HCT116 (cell line): ENCODE data around the gene KRTAP24-1. TPM values are rescaled to one million over a fixed set of nuclear protein-coding genes. Genes with fewer than 3 reads are reported as not detected.

ENCODE experiments used
- ATAC-seq: fragments of 200-7000 bp; cut with Tn5 transposase; 2 replicates; pipeline ENCODE4 v1.9.1; 2020; ENCODE audit warnings: mild to moderate bottlenecking, moderate library complexity
- BruUV-seq: library from RNA; stranded (reverse); fragments of 400-500 nt; replicated peaks from 2 replicates; lab custom pipeline; 2021; lab: Mats Ljungman, UMichigan
- CTCF ChIA-PET: fragments of 300-600 bp; sonication (Branson Sonifier 250); formaldehyde crosslinking; loops from one replicate; lab custom pipeline; 2021; ENCODE audit warnings: antibody characterized with exemption; lab: Charles Lee
- POLR2A ChIA-PET: fragments of 300-600, 350-600 bp; sonication (Branson Sonifier 250); formaldehyde crosslinking; loops from one replicate; lab custom pipeline; 2021; ENCODE audit warnings: antibody characterized with exemption; lab: Charles Lee
- RAD21 ChIA-PET, 2 experiments: fragments of 300-600 bp; sonication (Branson Sonifier 250); formaldehyde crosslinking; loops; one replicate each; lab custom pipeline; 2023; ENCODE audit warnings: low total read pairs in 2 of 2; ENCODE audit not compliant: uncharacterized antibody in 2 of 2, unreplicated experiment in 2 of 2, low non-redundant PET in 1 of 2; lab: Charles Lee
- DNase-seq: peaks from one replicate; pipeline ENCODE4 v3.0.0-alpha.2; 2010; ENCODE audit warnings: low read depth, low spot score
- H2AFZ ChIP-seq: fragments of 200-600 bp; shearing (Covaris generic), sonication (generic); 2 replicates; pipeline ENCODE4 v1.6.1; 2017; ENCODE audit warnings: low read depth, mixed run types, mixed read lengths, antibody characterized with exemption, low read length; ENCODE audit not compliant: poor library complexity, severe bottlenecking
- H3K27ac ChIP-seq: 2 replicates; pipeline ENCODE4 v1.5.1; 2012; ENCODE audit warnings: low read depth, low read length
- H3K27me3 ChIP-seq: fragments of 200-600 bp; sonication (generic); 2 replicates; pipeline ENCODE4 v1.6.1; 2016; ENCODE audit warnings: mixed run types, low read length, mixed read lengths; ENCODE audit not compliant: insufficient read depth
- H3K36me3 ChIP-seq, 2 experiments: fragments of 200-500 bp in 1 of 2; fragments of 200-600 bp in 1 of 2; sonication (Bioruptor generic) in 1 of 2; sonication (generic) in 1 of 2; 2 replicates each; pipeline versions ENCODE4 v1.5.1 to v1.6.1; 2014 to 2016; ENCODE audit warnings: low read length in 2 of 2, inconsistent platforms in 1 of 2, mixed read lengths in 1 of 2, mixed run types in 1 of 2; ENCODE audit not compliant: insufficient read depth in 2 of 2, control insufficient read depth in 1 of 2
- H3K4me1 ChIP-seq, 2 experiments: fragments of 200-600 bp in 1 of 2; sonication (generic) in 1 of 2; 2 replicates each; pipeline versions ENCODE4 v1.5.1 to v1.6.1; 2012 to 2017; ENCODE audit warnings: low read length in 2 of 2, inconsistent platforms in 1 of 2, mild to moderate bottlenecking in 1 of 2, mixed read lengths in 1 of 2, mixed run types in 1 of 2, moderate library complexity in 1 of 2; ENCODE audit not compliant: insufficient read depth in 2 of 2, control insufficient read depth in 1 of 2
- H3K4me2 ChIP-seq: fragments of 200-600 bp; sonication (generic); 2 replicates; pipeline ENCODE4 v1.6.1; 2017; ENCODE audit warnings: mixed run types, low read length, mixed read lengths
- H3K4me3 ChIP-seq, 2 experiments: fragments of 200-600 bp in 1 of 2; sonication (generic) in 1 of 2; replicated peaks in 1 of 2; 2 replicates each; pipeline ENCODE4 v1.5.1; 2011 to 2016; ENCODE audit warnings: low read length in 2 of 2, control low read depth in 1 of 2, low read depth in 1 of 2, mild to moderate bottlenecking in 1 of 2, mixed read lengths in 1 of 2, mixed run types in 1 of 2
- H3K79me2 ChIP-seq: fragments of 200-600 bp; sonication (generic); 2 replicates; pipeline ENCODE4 v1.6.1; 2017; ENCODE audit warnings: mild to moderate bottlenecking, mixed run types, low read length, moderate library complexity, mixed read lengths; ENCODE audit not compliant: insufficient read depth
- H3K9ac ChIP-seq: fragments of 200-600 bp; sonication (generic); 2 replicates; pipeline ENCODE4 v1.6.1; 2016; ENCODE audit warnings: low read length, mixed read lengths
- H3K9me2 ChIP-seq: fragments of 200-600 bp; sonication (generic), shearing (Covaris generic); 2 replicates; pipeline ENCODE4 v1.6.1; 2017; ENCODE audit warnings: mixed run types, mild to moderate bottlenecking, moderate library complexity; ENCODE audit not compliant: insufficient read depth
- H3K9me3 ChIP-seq, 2 experiments: fragments of 200-500 bp in 1 of 2; fragments of 200-600 bp in 1 of 2; sonication (Bioruptor generic) in 1 of 2; sonication (generic) in 1 of 2; 2 replicates each; pipeline ENCODE4 v1.6.1; 2014 to 2017; ENCODE audit warnings: low read length in 2 of 2, mixed read lengths in 2 of 2, inconsistent platforms in 1 of 2, low read depth in 1 of 2, mild to moderate bottlenecking in 1 of 2, mixed run types in 1 of 2, moderate library complexity in 1 of 2; ENCODE audit not compliant: control insufficient read depth in 1 of 2, insufficient read depth in 1 of 2
- H4K20me1 ChIP-seq: fragments of 200-600 bp; sonication (generic), shearing (Covaris generic); 2 replicates; pipeline ENCODE4 v1.6.1; 2017; ENCODE audit warnings: mixed run types, mild to moderate bottlenecking, moderate library complexity; ENCODE audit not compliant: insufficient read depth
- CBX3 ChIP-seq: IDR thresholded peaks from 2 replicates; pipeline ENCODE4 v1.6.1; 2012; ENCODE audit warnings: low read depth
- CTCF ChIP-seq, 3 experiments: fragments of 200-600 bp in 1 of 3; sonication (generic) in 1 of 3; IDR thresholded peaks in 2 of 3; conservative IDR thresholded peaks in 1 of 3; 2 replicates each; pipeline ENCODE4 v1.5.1; 2012 to 2017; ENCODE audit warnings: low read depth in 2 of 3, low read length in 2 of 3, antibody characterized with exemption in 1 of 3, borderline replicate concordance in 1 of 3, control low read depth in 1 of 3, mild to moderate bottlenecking in 1 of 3, mixed read lengths in 1 of 3, mixed run types in 1 of 3, moderate library complexity in 1 of 3; ENCODE audit not compliant: insufficient read depth in 1 of 3
- ELF1 ChIP-seq: IDR thresholded peaks from 2 replicates; pipeline ENCODE4 v1.6.1; 2012; ENCODE audit warnings: low read depth, borderline replicate concordance
- EZH2 ChIP-seq: fragments of 200-600 bp; sonication (generic); IDR thresholded peaks from 2 replicates; pipeline ENCODE4 v1.6.1; 2017; ENCODE audit warnings: antibody characterized with exemption, mixed run types
- EZH2phosphoT487 ChIP-seq: fragments of 200-600 bp; IDR thresholded peaks from 2 replicates; pipeline ENCODE4 v1.6.1; 2018; ENCODE audit warnings: antibody characterized with exemption, borderline replicate concordance
- FOSL1 ChIP-seq: IDR thresholded peaks from 2 replicates; pipeline ENCODE4 v1.6.1; 2012; ENCODE audit warnings: low read depth
- JUND ChIP-seq: IDR thresholded peaks from 2 replicates; pipeline ENCODE4 v1.6.1; 2012
- MAX ChIP-seq: IDR thresholded peaks from 2 replicates; pipeline ENCODE4 v1.6.1; 2012
- POLR2A ChIP-seq: IDR thresholded peaks from 2 replicates; pipeline ENCODE4 v1.7.0; 2011; ENCODE audit warnings: borderline replicate concordance; ENCODE audit not compliant: insufficient read depth, insufficient read length; ENCODE audit errors: extremely low read depth
- POLR2AphosphoS5 ChIP-seq: IDR thresholded peaks from 2 replicates; pipeline ENCODE4 v1.6.1; 2011; ENCODE audit warnings: mild to moderate bottlenecking, low read depth, low read length, moderate library complexity
- RAD21 ChIP-seq: IDR thresholded peaks from 2 replicates; pipeline ENCODE4 v1.6.1; 2012; ENCODE audit warnings: low read depth, mild to moderate bottlenecking
- REST ChIP-seq: IDR thresholded peaks from 2 replicates; pipeline ENCODE4 v1.6.1; 2012; ENCODE audit warnings: low read depth
- SIN3A ChIP-seq: IDR thresholded peaks from 2 replicates; pipeline ENCODE4 v1.6.1; 2012; ENCODE audit warnings: low read depth
- SP1 ChIP-seq: IDR thresholded peaks from 2 replicates; pipeline ENCODE4 v1.6.1; 2012; ENCODE audit warnings: low read depth
- YY1 ChIP-seq: IDR thresholded peaks from 2 replicates; pipeline ENCODE4 v1.6.1; 2011; ENCODE audit warnings: low read length, low read depth, moderate library complexity, mild to moderate bottlenecking; ENCODE audit not compliant: insufficient replicate concordance; ENCODE audit errors: extremely low read depth
- ZNF274 ChIP-seq: fragments of 200-500 bp; sonication (Bioruptor generic); IDR thresholded peaks from 2 replicates; pipeline ENCODE4 v1.6.1; 2014; ENCODE audit warnings: mild to moderate bottlenecking, low read depth, low read length, inconsistent platforms
- intact Hi-C: fragments of 100-400 bp; cut with micrococcal nuclease; formaldehyde crosslinking; loops from 2 replicates; pipeline ENCODE4 v1.10.0; 2022
- total RNA-seq: library from RNA; stranded (reverse); gene quantifications from one replicate; pipeline ENCODE4 v1.2.1, GENCODE V29; 2021; ENCODE audit not compliant: unreplicated experiment

Gene KRTAP24-1
- total RNA-seq, 1 experiment from 2014 or later: not detected

GRCh38 chr21:30289215-30289614 is 6.5 kb upstream of the KRTAP24-1 start, which contains the start of gene KRTAP25-1:
TSS of gene KRTAP25-1 (minus strand) at chr21:30289514. CDS start at chr21:30289490, 24 bp downstream.
- BruUV-seq: no TSS peak
- no peak within 1 kb of the TSS for H3K4me2 ChIP-seq
- TF ChIP-seq RAD21 (no peak), POLR2AphosphoS5 (no peak), JUND (no peak), MAX (no peak), FOSL1 (no peak), ELF1 (no peak), POLR2A (no peak), REST (no peak), CBX3 (no peak), EZH2 (no peak), ZNF274 (no peak), CTCF (IDR thresholded peaks at IDR 0.05 in 2 of 3, conservative IDR thresholded peaks at IDR 0.05 in 1 of 3; ENCODE audit: borderline replicate concordance in 1 of 3, insufficient read depth in 1 of 3, low read depth in 2 of 3, low read length in 2 of 3) (no peak), EZH2phosphoT487 (no peak), YY1 (no peak), SIN3A (no peak), SP1 (no peak)
- H3K79me2 ChIP-seq: no peaks in the 10 kb centered on the region
- no peak within 1 kb of the TSS for H3K4me3 ChIP-seq
- H3K27ac ChIP-seq: no peak within 1 kb of the TSS
- H3K9me2 ChIP-seq: no peaks in the 10 kb centered on the region
- no peak for DNase-seq
- no peak within 1 kb of the TSS for H3K9ac ChIP-seq
- H4K20me1 ChIP-seq: no peaks in the 10 kb centered on the region
- intact Hi-C loops: no loop called here
- CTCF ChIA-PET: no interaction called here
- no peak for ATAC-seq
- RAD21 ChIA-PET: no interaction called here
- H3K9me3 ChIP-seq: peaks cover 12 to 34% of the 10 kb centered on the region in 2 experiments; a peak in 2 of 4 replicates
- H3K27me3 ChIP-seq: no peaks in the 10 kb centered on the region
- H3K36me3 ChIP-seq: no peaks in the 10 kb centered on the region
- H3K4me1 ChIP-seq: no peaks in the 10 kb centered on the region
- no peak within 1 kb of the TSS for H2AFZ ChIP-seq
- POLR2A ChIA-PET: no interaction called here
